CD8-positive, alpha-beta memory T cell (primary cell): ENCODE measurements around the gene UBE2J2. TPM values are rescaled to one million over a fixed set of nuclear protein-coding genes. Genes with fewer than 3 reads are reported as not detected.

Experiments
- CTCF ChIA-PET: fragments of 350-600 bp; sonication (Branson Sonifier 250); formaldehyde crosslinking; loops from one replicate; lab custom pipeline; 2021; ENCODE audit warnings: antibody characterized with exemption; lab: Charles Lee
- POLR2A ChIA-PET: fragments of 350-600 bp; sonication (Branson Sonifier 250); formaldehyde crosslinking; loops from one replicate; lab custom pipeline; 2021; ENCODE audit warnings: antibody characterized with exemption; lab: Charles Lee
- DNase-seq, 5 donors: peaks; one replicate each; pipeline versions ENCODE4 v3.0.0 to v3.0.0-alpha.2; 2020 to 2022; ENCODE audit warnings: mixed read lengths in 1 of 5
- H3K27ac ChIP-seq: one replicate; pipeline ENCODE4 v1.7.0; 2013; ENCODE audit warnings: low read depth, mild to moderate bottlenecking, low read length, moderate library complexity
- H3K27me3 ChIP-seq: 2 replicates; pipeline ENCODE4 v1.7.0; 2013; ENCODE audit warnings: low read length, mild to moderate bottlenecking; ENCODE audit not compliant: insufficient read depth, poor library complexity, severe bottlenecking
- H3K36me3 ChIP-seq: 2 replicates; pipeline ENCODE4 v1.7.0; 2013; ENCODE audit warnings: mild to moderate bottlenecking, low read length, moderate library complexity; ENCODE audit not compliant: insufficient read depth
- H3K4me1 ChIP-seq: 2 replicates; pipeline ENCODE4 v1.7.0; 2013; ENCODE audit warnings: mild to moderate bottlenecking, low read length, moderate library complexity; ENCODE audit not compliant: insufficient read depth
- H3K4me3 ChIP-seq: 2 replicates; pipeline ENCODE4 v1.7.0; 2013; ENCODE audit warnings: mild to moderate bottlenecking, low read length
- H3K9me3 ChIP-seq: 2 replicates; pipeline ENCODE4 v1.7.0; 2013; ENCODE audit warnings: mild to moderate bottlenecking, low read length
- H3K27ac Mint-ChIP-seq, 8 donors: one replicate each; pipeline ENCODE4 v1.8.0; 2020 to 2021; ENCODE audit warnings: mixed read lengths in 8 of 8, mild to moderate bottlenecking in 6 of 8, inconsistent platforms in 3 of 8, moderate library complexity in 3 of 8
- H3K27me3 Mint-ChIP-seq, 2 donors: one replicate each; pipeline ENCODE4 v1.8.0; 2020 to 2021; ENCODE audit warnings: mixed read lengths in 2 of 2, mild to moderate bottlenecking in 1 of 2, moderate library complexity in 1 of 2
- H3K36me3 Mint-ChIP-seq, 3 donors: one replicate each; pipeline ENCODE4 v1.8.0; 2020 to 2021; ENCODE audit warnings: mixed read lengths in 3 of 3, inconsistent platforms in 1 of 3, mild to moderate bottlenecking in 1 of 3
- H3K4me1 Mint-ChIP-seq, 3 donors: one replicate each; pipeline ENCODE4 v1.8.0; 2020 to 2021; ENCODE audit warnings: mixed read lengths in 3 of 3, inconsistent platforms in 1 of 3, mild to moderate bottlenecking in 1 of 3
- H3K4me3 Mint-ChIP-seq, 7 donors: one replicate each; pipeline ENCODE4 v1.8.0; 2020 to 2021; ENCODE audit warnings: mixed read lengths in 7 of 7, mild to moderate bottlenecking in 6 of 7, moderate library complexity in 4 of 7, inconsistent platforms in 2 of 7
- H3K9me3 Mint-ChIP-seq, 5 donors: one replicate each; pipeline ENCODE4 v1.8.0; 2020 to 2022; ENCODE audit warnings: mixed read lengths in 5 of 5, mild to moderate bottlenecking in 3 of 5, moderate library complexity in 2 of 5, inconsistent platforms in 1 of 5
- polyA plus RNA-seq: library from polyadenylated mRNA; unstranded; fragments of 300-500 nt; fragmentation: Illumina TruSeq; gene quantifications from one replicate; pipeline ENCODE4 v1.2.3, GENCODE V29; 2021
- total RNA-seq, 2 experiments: library from RNA; stranded (reverse); gene quantifications; one replicate each; pipeline ENCODE4 v1.2.3, GENCODE V29; 2021

UBE2J2 gene
- total and polyA plus RNA-seq, 3 experiments from 2014 or later: 76.7 to 79.7 (median 79.3) TPM

DNA sequence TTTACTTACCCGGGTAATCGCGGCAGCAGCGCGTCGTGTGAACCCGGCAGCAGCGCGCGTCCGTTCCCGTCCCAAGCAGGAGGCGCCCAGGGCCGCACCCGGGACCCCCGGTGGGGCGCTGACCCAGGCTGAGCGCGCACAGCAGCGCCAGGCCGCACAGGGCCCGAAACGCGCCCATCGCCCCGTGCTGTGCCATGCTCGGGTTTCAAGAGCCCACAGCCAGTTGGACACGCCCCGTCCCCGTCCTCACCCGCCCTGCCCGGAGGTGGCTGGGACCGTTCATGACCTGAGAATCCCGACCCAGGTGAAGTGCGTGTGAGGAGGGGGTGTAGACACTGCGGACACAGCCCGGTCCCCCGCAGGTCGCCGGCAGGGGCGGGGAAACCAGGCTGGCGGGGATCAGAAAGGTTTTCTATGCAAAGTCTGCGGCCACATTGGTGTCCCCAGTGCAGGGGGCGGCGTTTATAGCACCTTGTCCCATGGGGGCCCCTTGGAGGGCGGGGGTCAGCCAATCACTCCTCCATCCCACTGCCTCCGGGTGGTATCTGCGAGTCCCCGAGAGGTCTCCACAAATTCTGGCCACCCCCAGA lies 67.2 kb downstream of the UBE2J2 start, which contains the start of gene TNFRSF18:
TNFRSF18 (minus strand) TSS at position 217 of the 590 bp plus-strand sequence; CDS start at position 196, 21 bp downstream.
- Mint-ChIP-seq H3K27ac (peak within 1 kb of the TSS in 5 of 8 donors; percentile 20 to 75 (median 36)), H3K4me3 (peak within 1 kb of the TSS; percentile 30 to 83 (median 48)), H3K4me1 (peaks cover 10 to 24% (median 18%) of the 10 kb centered on the region in 3 donors), H3K27me3 (no peaks in the 10 kb centered on the region), H3K36me3 (no peaks in the 10 kb centered on the region), H3K9me3 (no peaks in the 10 kb centered on the region)
- Histone ChIP-seq H3K36me3 (no peaks in the 10 kb centered on the region), H3K27me3 (no peaks in the 10 kb centered on the region), H3K9me3 (no peaks in the 10 kb centered on the region), H3K27ac (no peak within 1 kb of the TSS), H3K4me3 (no peak within 1 kb of the TSS), H3K4me1 (peaks cover 27% of the 10 kb centered on the region)
- peak in 2 of 5 donors; percentile 23 to 51 for DNase-seq
- CTCF ChIA-PET: interaction anchor here (1.0 kb wide), 1 partner anchor 84 kb away, joined by 4 read pairs; no protein-coding TSS in a partner anchor
- POLR2A ChIA-PET: no interaction called here

DNA sequence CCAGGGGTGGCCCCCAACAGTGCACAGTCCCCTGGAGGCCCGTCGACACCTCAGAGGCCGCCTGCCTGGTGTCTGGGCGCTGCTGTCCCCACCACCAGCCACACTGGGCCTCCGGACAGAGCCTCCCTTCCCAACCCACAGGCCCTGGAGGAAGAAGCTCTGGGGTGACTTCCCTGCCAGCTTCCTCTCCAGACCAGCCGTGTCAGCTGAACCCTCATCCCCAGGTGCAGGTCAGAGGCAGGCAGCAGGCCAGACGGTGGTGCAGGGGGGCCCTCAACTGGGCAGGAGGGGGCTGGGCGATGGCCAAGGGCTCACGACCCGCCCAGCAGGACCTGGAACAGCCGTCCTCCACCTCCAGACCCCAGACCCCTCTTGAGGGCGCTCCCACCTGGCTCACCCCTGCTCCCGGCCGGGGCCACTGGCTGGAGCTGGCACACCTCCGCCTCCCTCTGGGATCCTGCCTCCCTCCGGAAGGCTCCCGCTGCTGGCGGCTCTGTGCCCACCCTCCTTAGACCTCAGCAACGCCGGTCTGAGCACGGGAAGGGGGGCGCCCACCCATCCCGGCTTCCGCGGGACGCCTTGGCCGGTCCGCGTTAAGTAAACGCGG lies 67.8 kb downstream of the UBE2J2 start:
- H3K4me1 Mint-ChIP-seq: peaks cover 9 to 24% (median 18%) of the 10 kb centered on the region in 3 donors
- H3K27ac ChIP-seq: no peak overlapping the region
- peak overlapping the region in 6 of 7 donors; percentile 23 to 74 (median 43) for H3K4me3 Mint-ChIP-seq
- ChIA-PET CTCF (interaction anchor here (1.2 kb wide), 1 partner anchor 10 kb away, joined by 4 read pairs; no protein-coding TSS in a partner anchor), POLR2A (no interaction called here)
- peak in 2 of 5 donors; percentile 0 to 46 for DNase-seq
- no peaks in the 10 kb centered on the region for H3K9me3 ChIP-seq
- no peaks in the 10 kb centered on the region for H3K27me3 ChIP-seq
- H3K36me3 ChIP-seq: no peaks in the 10 kb centered on the region
- H3K36me3 Mint-ChIP-seq: no peaks in the 10 kb centered on the region
- peak overlapping the region in 1 of 8 donors; percentile 75 for H3K27ac Mint-ChIP-seq
- H3K4me3 ChIP-seq: no peak overlapping the region
- peaks cover 27% of the 10 kb centered on the region for H3K4me1 ChIP-seq
- no peaks in the 10 kb centered on the region for H3K9me3 Mint-ChIP-seq
- H3K27me3 Mint-ChIP-seq: no peaks in the 10 kb centered on the region

- H3K27ac Mint-ChIP-seq: peak overlapping the region in 2 of 8 donors; percentile 66 to 80
- H3K4me3 Mint-ChIP-seq: peak overlapping the region in 2 of 7 donors; percentile 12 to 70
- CTCF ChIA-PET: interaction anchor here (1.2 kb wide), 1 partner anchor 10 kb away, joined by 4 read pairs; no protein-coding TSS in a partner anchor
- no peaks in the 10 kb centered on the region for H3K36me3 ChIP-seq
- no peaks in the 10 kb centered on the region for H3K27me3 Mint-ChIP-seq
- H3K9me3 Mint-ChIP-seq: no peaks in the 10 kb centered on the region
- no peaks in the 10 kb centered on the region for H3K9me3 ChIP-seq
- H3K27ac ChIP-seq: no peak overlapping the region
- no peak overlapping the region for H3K4me3 ChIP-seq
- peaks cover 9 to 28% (median 18%) of the 10 kb centered on the region in 3 donors for H3K4me1 Mint-ChIP-seq
- H3K36me3 Mint-ChIP-seq: no peaks in the 10 kb centered on the region
- POLR2A ChIA-PET: no interaction called here
- peaks cover 33% of the 10 kb centered on the region for H3K4me1 ChIP-seq
- DNase-seq: peak in 1 of 5 donors; percentile 40
- H3K27me3 ChIP-seq: no peaks in the 10 kb centered on the region
Observed at GRCh38 chr1:1204998-1205768, 68.5 kb downstream of the UBE2J2 start.

- Histone ChIP-seq H3K4me3 (no peak overlapping the region), H3K9me3 (no peaks in the 10 kb centered on the region), H3K27ac (no peak overlapping the region), H3K36me3 (no peaks in the 10 kb centered on the region), H3K27me3 (no peaks in the 10 kb centered on the region), H3K4me1 (peaks cover 34% of the 10 kb centered on the region)
- CTCF ChIA-PET: interaction anchor here (1.2 kb wide), 1 partner anchor 11 kb away, joined by 4 read pairs; no protein-coding TSS in a partner anchor
- no peaks in the 10 kb centered on the region for H3K9me3 Mint-ChIP-seq
- DNase-seq: peak in 1 of 5 donors; percentile 36
- peak overlapping the region in 1 of 7 donors; percentile 70 for H3K4me3 Mint-ChIP-seq
- H3K27me3 Mint-ChIP-seq: no peaks in the 10 kb centered on the region
- peak overlapping the region in 2 of 8 donors; percentile 66 to 80 for H3K27ac Mint-ChIP-seq
- no peaks in the 10 kb centered on the region for H3K36me3 Mint-ChIP-seq
- H3K4me1 Mint-ChIP-seq: peaks cover 9 to 30% (median 15%) of the 10 kb centered on the region in 3 donors
- POLR2A ChIA-PET: no interaction called here
Observed at GRCh38 chr1:1204425-1204920, 69.2 kb downstream of the UBE2J2 start.

Other genes starting within 250 kb of the UBE2J2 start
- gene RNF223, start 199.5 kb downstream of the UBE2J2 start, total RNA-seq: not detected
- not detected for gene RNF223, start 199.5 kb downstream of the UBE2J2 start, polyA plus RNA-seq
- 10 to 100 TPM; 18.7 to 20.8 TPM for gene C1orf159, start 157.8 kb downstream of the UBE2J2 start, total RNA-seq
- 7.9 TPM for gene C1orf159, start 157.8 kb downstream of the UBE2J2 start, polyA plus RNA-seq
- gene TTLL10, start 100.0 kb downstream of the UBE2J2 start, total RNA-seq: not detected
- not detected for gene TTLL10, start 100.0 kb downstream of the UBE2J2 start, polyA plus RNA-seq
- gene TNFRSF18, start 67.3 kb downstream of the UBE2J2 start, total RNA-seq: 10 to 100 TPM; 91.0 to 97.1 TPM
- gene TNFRSF18, start 67.3 kb downstream of the UBE2J2 start, polyA plus RNA-seq: 2.0 TPM
- gene TNFRSF4, start 59.7 kb downstream of the UBE2J2 start, total RNA-seq: 100 to 1,000 TPM; 180 to 193 TPM
- gene TNFRSF4, start 59.7 kb downstream of the UBE2J2 start, polyA plus RNA-seq: 1.9 TPM
- 100 to 1,000 TPM; 158 to 169 TPM for gene SDF4, start 41.9 kb downstream of the UBE2J2 start, total RNA-seq
- gene SDF4, start 41.9 kb downstream of the UBE2J2 start, polyA plus RNA-seq: 108 TPM
- 10 to 100 TPM; 23.7 to 24.1 TPM for gene B3GALT6, start 41.6 kb downstream of the UBE2J2 start, total RNA-seq
- 16.4 TPM for gene B3GALT6, start 41.6 kb downstream of the UBE2J2 start, polyA plus RNA-seq
- 1 to 10 TPM in 1 of 2 experiments, under 1 TPM in 1; 0.51 to 1.1 TPM for gene C1QTNF12, start 27.1 kb downstream of the UBE2J2 start, total RNA-seq
- not detected for gene C1QTNF12, start 27.1 kb downstream of the UBE2J2 start, polyA plus RNA-seq
- 1 to 10 TPM; 2.9 to 5.0 TPM for gene SCNN1D, start 6.6 kb upstream of the UBE2J2 start, total RNA-seq
- gene SCNN1D, start 6.6 kb upstream of the UBE2J2 start, polyA plus RNA-seq: 0.09 TPM
- 10 to 100 TPM; 36.4 to 38.8 TPM for gene ACAP3, start 34.1 kb upstream of the UBE2J2 start, total RNA-seq
- gene ACAP3, start 34.1 kb upstream of the UBE2J2 start, polyA plus RNA-seq: 6.9 TPM
- 10 to 100 TPM; 32.9 to 34.3 TPM for gene PUSL1, start 34.7 kb upstream of the UBE2J2 start, total RNA-seq
- 22.0 TPM for gene PUSL1, start 34.7 kb upstream of the UBE2J2 start, polyA plus RNA-seq
- gene INTS11, start 50.8 kb upstream of the UBE2J2 start, total RNA-seq: 100 to 1,000 TPM; 117 to 118 TPM
- 70.5 TPM for gene INTS11, start 50.8 kb upstream of the UBE2J2 start, polyA plus RNA-seq
- gene CPTP, start 50.9 kb upstream of the UBE2J2 start, total RNA-seq: 10 to 100 TPM; 17.6 to 18.3 TPM
- gene CPTP, start 50.9 kb upstream of the UBE2J2 start, polyA plus RNA-seq: 23.6 TPM
- gene TAS1R3, start 57.4 kb upstream of the UBE2J2 start, total RNA-seq: under 1 TPM; 0.53 to 0.62 TPM
- gene TAS1R3, start 57.4 kb upstream of the UBE2J2 start, polyA plus RNA-seq: 0.28 TPM
- gene DVL1, start 75.6 kb upstream of the UBE2J2 start, total RNA-seq: 10 to 100 TPM; 39.7 to 41.1 TPM
- 1.6 TPM for gene DVL1, start 75.6 kb upstream of the UBE2J2 start, polyA plus RNA-seq
- under 1 TPM; 0.26 to 0.29 TPM for gene MXRA8, start 84.7 kb upstream of the UBE2J2 start, total RNA-seq
- gene MXRA8, start 84.7 kb upstream of the UBE2J2 start, polyA plus RNA-seq: 0.61 TPM
- 100 to 1,000 TPM; 159 to 169 TPM for gene AURKAIP1, start 101.4 kb upstream of the UBE2J2 start, total RNA-seq
- gene AURKAIP1, start 101.4 kb upstream of the UBE2J2 start, polyA plus RNA-seq: 157 TPM
- gene CCNL2, start 125.5 kb upstream of the UBE2J2 start, total RNA-seq: 100 to 1,000 TPM; 119 to 124 TPM
- 29.0 TPM for gene CCNL2, start 125.5 kb upstream of the UBE2J2 start, polyA plus RNA-seq
- 100 to 1,000 TPM; 206 to 208 TPM for gene MRPL20, start 133.4 kb upstream of the UBE2J2 start, total RNA-seq
- gene MRPL20, start 133.4 kb upstream of the UBE2J2 start, polyA plus RNA-seq: 198 TPM
- not detected for gene ANKRD65, start 147.4 kb upstream of the UBE2J2 start, total RNA-seq
- gene ANKRD65, start 147.4 kb upstream of the UBE2J2 start, polyA plus RNA-seq: not detected
- under 1 TPM in 1 of 2 experiments, not detected in 1; 0.31 TPM for gene VWA1, start 161.8 kb upstream of the UBE2J2 start, total RNA-seq
- not detected for gene VWA1, start 161.8 kb upstream of the UBE2J2 start, polyA plus RNA-seq
- 1 to 10 TPM in 1 of 2 experiments, under 1 TPM in 1; 0.53 to 1.9 TPM for gene ATAD3C, start 175.8 kb upstream of the UBE2J2 start, total RNA-seq
- gene ATAD3C, start 175.8 kb upstream of the UBE2J2 start, polyA plus RNA-seq: 4.3 TPM
- 10 to 100 TPM; 81.6 to 86.6 TPM for gene ATAD3B, start 197.9 kb upstream of the UBE2J2 start, total RNA-seq
- 7.9 TPM for gene ATAD3B, start 197.9 kb upstream of the UBE2J2 start, polyA plus RNA-seq
- 10 to 100 TPM; 97.4 to 98.7 TPM for gene ATAD3A, start 238.3 kb upstream of the UBE2J2 start, total RNA-seq
- gene ATAD3A, start 238.3 kb upstream of the UBE2J2 start, polyA plus RNA-seq: 16.0 TPM